ENCODE measurements around the gene PIP4K2C.

DNA sequence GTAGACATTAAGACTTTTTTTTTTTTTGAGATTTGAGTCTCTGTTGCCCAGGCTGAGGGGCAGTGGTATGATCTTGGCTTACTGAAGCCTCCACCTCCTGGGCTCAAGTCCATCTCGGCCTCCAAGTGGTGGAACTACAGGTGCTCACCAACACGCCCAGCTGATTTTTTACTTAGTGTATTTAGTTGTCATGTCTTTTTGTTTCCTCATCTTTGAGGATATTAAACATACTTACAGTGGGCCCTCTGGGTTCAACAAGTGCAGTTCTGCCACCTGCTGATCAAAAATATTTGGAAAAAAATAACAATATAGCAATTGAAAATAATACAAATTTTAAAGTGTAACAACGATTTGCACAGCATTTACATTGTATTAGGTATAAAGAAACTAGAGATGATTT is 46.4 kb downstream of the PIP4K2C start:
- TF ChIP-seq, protein P1, sequence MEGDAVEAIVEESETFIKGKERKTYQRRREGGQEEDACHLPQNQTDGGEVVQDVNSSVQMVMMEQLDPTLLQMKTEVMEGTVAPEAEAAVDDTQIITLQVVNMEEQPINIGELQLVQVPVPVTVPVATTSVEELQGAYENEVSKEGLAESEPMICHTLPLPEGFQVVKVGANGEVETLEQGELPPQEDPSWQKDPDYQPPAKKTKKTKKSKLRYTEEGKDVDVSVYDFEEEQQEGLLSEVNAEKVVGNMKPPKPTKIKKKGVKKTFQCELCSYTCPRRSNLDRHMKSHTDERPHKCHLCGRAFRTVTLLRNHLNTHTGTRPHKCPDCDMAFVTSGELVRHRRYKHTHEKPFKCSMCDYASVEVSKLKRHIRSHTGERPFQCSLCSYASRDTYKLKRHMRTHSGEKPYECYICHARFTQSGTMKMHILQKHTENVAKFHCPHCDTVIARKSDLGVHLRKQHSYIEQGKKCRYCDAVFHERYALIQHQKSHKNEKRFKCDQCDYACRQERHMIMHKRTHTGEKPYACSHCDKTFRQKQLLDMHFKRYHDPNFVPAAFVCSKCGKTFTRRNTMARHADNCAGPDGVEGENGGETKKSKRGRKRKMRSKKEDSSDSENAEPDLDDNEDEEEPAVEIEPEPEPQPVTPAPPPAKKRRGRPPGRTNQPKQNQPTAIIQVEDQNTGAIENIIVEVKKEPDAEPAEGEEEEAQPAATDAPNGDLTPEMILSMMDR (IDR thresholded peaks at IDR 0.05; ENCODE audit: borderline replicate concordance, extremely low read depth, low read length, poor library complexity, severe bottlenecking): no peak
- no peak for TF ChIP-seq EZH2 (IDR thresholded peaks at IDR 0.05; ENCODE audit: borderline replicate concordance, low read depth, low read length, severe bottlenecking)
